HEK293T (cell line): ENCODE data around the gene PDE7B.

Experiments
- CTCF ChIA-PET: fragments of 350-600 bp; formaldehyde crosslinking; extraction: SDS; loops from one replicate; lab custom pipeline; 2021; ENCODE audit warnings: antibody characterized with exemption, inconsistent platforms; lab: Yijun Ruan, JAX
- POLR2A ChIA-PET: fragments of 350-600 bp; formaldehyde crosslinking; extraction: SDS; loops from one replicate; lab custom pipeline; 2020; ENCODE audit warnings: antibody characterized with exemption, inconsistent platforms; lab: Yijun Ruan, JAX
- DNase-seq: peaks from one replicate; pipeline ENCODE4 v3.0.0; 2012; ENCODE audit warnings: mixed read lengths; ENCODE audit errors: extremely low spot score
- ARNT ChIP-seq: fragments of 450-650 bp; IDR thresholded peaks from 2 replicates; pipeline ENCODE4 v1.6.1; 2017; ENCODE audit warnings: mild to moderate bottlenecking
- BHLHE40 ChIP-seq: fragments of 450-650 bp; IDR thresholded peaks from 2 replicates; pipeline ENCODE4 v1.6.1; 2016; ENCODE audit warnings: mild to moderate bottlenecking, moderate library complexity, borderline replicate concordance
- CTBP1 ChIP-seq: fragments of 450-650 bp; IDR thresholded peaks from 2 replicates; pipeline ENCODE4 v1.6.1; 2016; ENCODE audit warnings: borderline replicate concordance
- ELF4 ChIP-seq: fragments of 450-650 bp; IDR thresholded peaks from 2 replicates; pipeline ENCODE4 v1.6.1; 2017; ENCODE audit warnings: antibody characterized with exemption
- FOXA1 ChIP-seq: fragments of 450-650 bp; IDR thresholded peaks from 2 replicates; pipeline ENCODE4 v1.6.1; 2016; ENCODE audit warnings: mild to moderate bottlenecking
- FOXK2 ChIP-seq: fragments of 450-650 bp; IDR thresholded peaks from 2 replicates; pipeline ENCODE4 v1.6.1; 2016; ENCODE audit warnings: mild to moderate bottlenecking
- FOXM1 ChIP-seq: fragments of 450-650 bp; IDR thresholded peaks from 2 replicates; pipeline ENCODE4 v1.6.1; 2017; ENCODE audit warnings: mild to moderate bottlenecking, borderline replicate concordance
- HDGF ChIP-seq: fragments of 450-650 bp; IDR thresholded peaks from 2 replicates; pipeline ENCODE4 v1.6.1; 2017; ENCODE audit warnings: antibody characterized with exemption, borderline replicate concordance
- L3MBTL2 ChIP-seq: fragments of 450-650 bp; conservative IDR thresholded peaks from 2 replicates; pipeline ENCODE4 v1.6.1; 2016; ENCODE audit warnings: mild to moderate bottlenecking
- LEF1 ChIP-seq: fragments of 450-650 bp; IDR thresholded peaks from 2 replicates; pipeline ENCODE4 v1.6.1; 2017; ENCODE audit warnings: mild to moderate bottlenecking, borderline replicate concordance
- NFRKB ChIP-seq: fragments of 450-650 bp; IDR thresholded peaks from 2 replicates; pipeline ENCODE4 v1.6.1; 2016; ENCODE audit warnings: mild to moderate bottlenecking, moderate library complexity
- PKNOX1 ChIP-seq: fragments of 450-650 bp; IDR thresholded peaks from 2 replicates; pipeline ENCODE4 v1.6.1; 2016
- SP1 ChIP-seq: fragments of 450-650 bp; IDR thresholded peaks from 2 replicates; pipeline ENCODE4 v1.6.1; 2017
- SUZ12 ChIP-seq: fragments of 450-650 bp; IDR thresholded peaks from 2 replicates; pipeline ENCODE4 v1.6.1; 2016; ENCODE audit warnings: mild to moderate bottlenecking
- TARDBP ChIP-seq: fragments of 450-650 bp; IDR thresholded peaks from 2 replicates; pipeline ENCODE4 v1.6.1; 2016
- ZNF384 ChIP-seq: fragments of 450-650 bp; IDR thresholded peaks from 2 replicates; pipeline ENCODE4 v1.6.1; 2016

Gene PDE7B

GRCh38 chr6:136160250-136160649 is 308.7 kb downstream of the PDE7B start:
- POLR2A ChIA-PET: no interaction called here
- TF ChIP-seq CTBP1: no peak
- TF ChIP-seq L3MBTL2: no peak
- TF ChIP-seq ZNF384: no peak
- TF ChIP-seq ARNT: no peak
- no peak for TF ChIP-seq TARDBP
- TF ChIP-seq LEF1: no peak
- TF ChIP-seq BHLHE40: no peak
- no peak for TF ChIP-seq NFRKB
- TF ChIP-seq FOXK2: no peak
- no peak for TF ChIP-seq FOXA1
- no peak for TF ChIP-seq SP1
- TF ChIP-seq HDGF: no peak
- TF ChIP-seq SUZ12: no peak
- no peak for TF ChIP-seq ELF4
- TF ChIP-seq PKNOX1: no peak
- CTCF ChIA-PET: no interaction called here
- DNase-seq: no peak

GRCh38 chr6:136161950-136162349 is 310.4 kb downstream of the PDE7B start:
- ChIA-PET POLR2A (no interaction called here), CTCF (no interaction called here)
- DNase-seq: no peak
- TF ChIP-seq SUZ12 (no peak), LEF1 (no peak), HDGF (no peak), BHLHE40 (no peak), FOXM1 (no peak), SP1 (no peak), ZNF384 (no peak), FOXA1 (no peak), CTBP1 (no peak), L3MBTL2 (no peak), PKNOX1 (no peak)

DNA sequence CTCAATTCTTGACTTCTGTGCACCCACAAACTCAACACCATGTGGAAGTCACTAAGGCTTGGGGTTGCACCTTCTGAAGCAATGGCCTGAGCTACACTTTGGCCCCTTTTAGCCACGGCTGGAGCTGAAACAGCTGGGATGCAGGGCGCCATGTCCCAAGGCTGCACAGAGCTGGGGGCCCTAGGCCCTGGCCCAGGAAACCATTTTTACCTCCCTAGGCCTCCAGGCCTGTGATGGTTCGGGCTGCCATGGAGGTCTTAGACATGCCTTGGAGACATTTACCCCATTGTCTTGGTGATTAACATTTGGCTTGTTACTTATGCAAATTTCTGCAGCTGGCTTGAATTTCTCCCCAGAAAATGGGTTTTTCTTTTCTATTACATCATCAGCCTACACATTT is 311.8 kb downstream of the PDE7B start:
- CTCF ChIA-PET: no interaction called here
- TF ChIP-seq SP1: no peak
- TF ChIP-seq ZNF384: no peak
- TF ChIP-seq L3MBTL2: no peak
- TF ChIP-seq CTBP1: no peak
- TF ChIP-seq FOXM1: no peak
- TF ChIP-seq ELF4: no peak
- no peak for TF ChIP-seq FOXK2
- no peak for TF ChIP-seq FOXA1
- no peak for TF ChIP-seq BHLHE40
- TF ChIP-seq HDGF: no peak
- no peak for TF ChIP-seq ARNT
- no peak for TF ChIP-seq LEF1
- TF ChIP-seq SUZ12: no peak
- TF ChIP-seq NFRKB: no peak
- no peak for TF ChIP-seq TARDBP
- TF ChIP-seq PKNOX1: no peak
- no peak for DNase-seq
- POLR2A ChIA-PET: no interaction called here

DNA sequence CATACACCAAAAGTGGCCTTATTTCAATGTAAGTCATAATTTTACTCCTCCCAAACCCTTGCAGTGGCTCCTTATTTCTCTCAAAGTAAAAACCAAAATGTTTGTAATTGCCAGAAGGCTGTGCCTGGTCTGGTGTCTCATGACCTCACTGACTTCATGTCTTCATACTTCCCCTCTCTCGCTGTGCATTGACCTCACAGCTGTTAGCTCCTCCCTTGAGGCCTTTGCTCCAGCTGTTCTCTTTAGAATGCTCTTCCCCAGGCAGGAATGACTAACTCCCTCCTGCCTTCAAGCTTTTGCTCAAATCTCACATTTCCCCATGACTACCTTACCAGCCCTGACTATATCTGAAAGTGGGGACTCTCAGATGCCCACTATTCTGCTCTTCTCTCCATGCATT is 315.3 kb downstream of the PDE7B start:
- no peak for DNase-seq
- ChIA-PET CTCF (no interaction called here), POLR2A (no interaction called here)
- TF ChIP-seq NFRKB (no peak), FOXA1 (no peak), ELF4 (no peak), BHLHE40 (no peak), HDGF (no peak), PKNOX1 (no peak), SP1 (no peak), LEF1 (no peak), SUZ12 (no peak), FOXK2 (no peak), TARDBP (no peak), L3MBTL2 (no peak), ARNT (no peak), ZNF384 (no peak), FOXM1 (no peak), CTBP1 (no peak)

GRCh38 chr6:136169394-136170148 is 318.1 kb downstream of the PDE7B start:
- TF ChIP-seq ARNT: no peak
- CTCF ChIA-PET: no interaction called here
- DNase-seq: no peak
- POLR2A ChIA-PET: no interaction called here

DNA sequence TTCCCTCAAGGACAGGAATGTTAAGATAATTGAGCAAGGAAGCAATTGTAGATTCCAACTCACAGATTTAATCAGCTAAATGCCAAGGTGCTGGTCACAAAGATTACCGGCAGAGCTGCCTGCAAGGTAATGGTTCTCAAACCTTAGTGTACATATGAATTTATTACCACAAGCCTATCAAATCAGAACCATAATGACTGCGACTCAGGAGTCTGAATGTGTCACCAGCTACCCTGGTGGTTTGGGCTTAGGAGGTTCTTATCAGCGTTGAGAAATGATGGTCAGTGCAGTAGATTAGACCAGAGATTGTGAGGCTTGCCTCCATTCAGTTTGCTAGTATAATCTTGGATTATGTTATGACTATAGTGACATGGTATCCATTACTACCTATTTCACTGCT is 319.7 kb downstream of the PDE7B start:
- TF ChIP-seq FOXM1 (no peak), CTBP1 (no peak), LEF1 (no peak), FOXK2 (no peak), SUZ12 (no peak), NFRKB (no peak), HDGF (no peak), SP1 (no peak), ZNF384 (no peak)
- CTCF ChIA-PET: no interaction called here
- POLR2A ChIA-PET: no interaction called here
- no peak for DNase-seq
